Measurements from ENCODE around the gene PPM1F.
"Not testable (repeated sequence)": the region's sequence is repeated elsewhere in the genome, so short reads cannot be mapped to it uniquely, and the experiment has no call there.

DNA sequence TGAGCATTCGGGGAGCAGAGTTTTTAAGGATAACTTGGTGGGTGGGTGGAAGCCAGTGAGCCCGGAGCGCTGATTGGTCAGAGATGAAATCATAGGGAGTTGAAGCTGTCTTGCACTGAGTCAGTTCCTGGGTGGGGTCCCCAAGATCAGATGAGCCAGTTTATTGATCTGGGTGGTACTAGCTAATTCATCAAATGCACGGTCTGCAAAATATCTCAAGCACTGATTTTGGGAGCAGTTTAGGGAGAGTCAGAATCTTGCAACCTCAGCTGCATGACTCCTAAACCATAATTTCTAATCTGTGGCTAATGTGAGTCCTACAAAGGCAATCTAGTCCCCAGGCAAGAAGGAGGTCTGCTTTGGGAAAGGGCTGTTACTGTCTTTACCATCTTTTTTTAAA, 42.3 kb downstream of the PPM1F start:
- not testable (repeated sequence) for TF ChIP-seq MXI1 (conservative IDR thresholded peaks at IDR 0.05; ENCODE audit: poor library complexity, severe bottlenecking); EP300 (conservative IDR thresholded peaks at IDR 0.05; ENCODE audit: poor library complexity, severe bottlenecking); TAF1 (IDR thresholded peaks at IDR 0.05; ENCODE audit: low read depth); SMC3 (conservative IDR thresholded peaks at IDR 0.05; ENCODE audit: poor library complexity)
- TF ChIP-seq, protein P1, sequence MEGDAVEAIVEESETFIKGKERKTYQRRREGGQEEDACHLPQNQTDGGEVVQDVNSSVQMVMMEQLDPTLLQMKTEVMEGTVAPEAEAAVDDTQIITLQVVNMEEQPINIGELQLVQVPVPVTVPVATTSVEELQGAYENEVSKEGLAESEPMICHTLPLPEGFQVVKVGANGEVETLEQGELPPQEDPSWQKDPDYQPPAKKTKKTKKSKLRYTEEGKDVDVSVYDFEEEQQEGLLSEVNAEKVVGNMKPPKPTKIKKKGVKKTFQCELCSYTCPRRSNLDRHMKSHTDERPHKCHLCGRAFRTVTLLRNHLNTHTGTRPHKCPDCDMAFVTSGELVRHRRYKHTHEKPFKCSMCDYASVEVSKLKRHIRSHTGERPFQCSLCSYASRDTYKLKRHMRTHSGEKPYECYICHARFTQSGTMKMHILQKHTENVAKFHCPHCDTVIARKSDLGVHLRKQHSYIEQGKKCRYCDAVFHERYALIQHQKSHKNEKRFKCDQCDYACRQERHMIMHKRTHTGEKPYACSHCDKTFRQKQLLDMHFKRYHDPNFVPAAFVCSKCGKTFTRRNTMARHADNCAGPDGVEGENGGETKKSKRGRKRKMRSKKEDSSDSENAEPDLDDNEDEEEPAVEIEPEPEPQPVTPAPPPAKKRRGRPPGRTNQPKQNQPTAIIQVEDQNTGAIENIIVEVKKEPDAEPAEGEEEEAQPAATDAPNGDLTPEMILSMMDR (IDR thresholded peaks at IDR 0.05; ENCODE audit: poor library complexity, severe bottlenecking), result not testable (repeated sequence)
- TF ChIP-seq, protein P2, sequence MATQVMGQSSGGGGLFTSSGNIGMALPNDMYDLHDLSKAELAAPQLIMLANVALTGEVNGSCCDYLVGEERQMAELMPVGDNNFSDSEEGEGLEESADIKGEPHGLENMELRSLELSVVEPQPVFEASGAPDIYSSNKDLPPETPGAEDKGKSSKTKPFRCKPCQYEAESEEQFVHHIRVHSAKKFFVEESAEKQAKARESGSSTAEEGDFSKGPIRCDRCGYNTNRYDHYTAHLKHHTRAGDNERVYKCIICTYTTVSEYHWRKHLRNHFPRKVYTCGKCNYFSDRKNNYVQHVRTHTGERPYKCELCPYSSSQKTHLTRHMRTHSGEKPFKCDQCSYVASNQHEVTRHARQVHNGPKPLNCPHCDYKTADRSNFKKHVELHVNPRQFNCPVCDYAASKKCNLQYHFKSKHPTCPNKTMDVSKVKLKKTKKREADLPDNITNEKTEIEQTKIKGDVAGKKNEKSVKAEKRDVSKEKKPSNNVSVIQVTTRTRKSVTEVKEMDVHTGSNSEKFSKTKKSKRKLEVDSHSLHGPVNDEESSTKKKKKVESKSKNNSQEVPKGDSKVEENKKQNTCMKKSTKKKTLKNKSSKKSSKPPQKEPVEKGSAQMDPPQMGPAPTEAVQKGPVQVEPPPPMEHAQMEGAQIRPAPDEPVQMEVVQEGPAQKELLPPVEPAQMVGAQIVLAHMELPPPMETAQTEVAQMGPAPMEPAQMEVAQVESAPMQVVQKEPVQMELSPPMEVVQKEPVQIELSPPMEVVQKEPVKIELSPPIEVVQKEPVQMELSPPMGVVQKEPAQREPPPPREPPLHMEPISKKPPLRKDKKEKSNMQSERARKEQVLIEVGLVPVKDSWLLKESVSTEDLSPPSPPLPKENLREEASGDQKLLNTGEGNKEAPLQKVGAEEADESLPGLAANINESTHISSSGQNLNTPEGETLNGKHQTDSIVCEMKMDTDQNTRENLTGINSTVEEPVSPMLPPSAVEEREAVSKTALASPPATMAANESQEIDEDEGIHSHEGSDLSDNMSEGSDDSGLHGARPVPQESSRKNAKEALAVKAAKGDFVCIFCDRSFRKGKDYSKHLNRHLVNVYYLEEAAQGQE (IDR thresholded peaks at IDR 0.05; ENCODE audit: borderline replicate concordance), result not testable (repeated sequence)

Measured in neural cell (in vitro differentiated cells).